ENCODE results near the gene ATF7IP. TPM values are rescaled to one million over a fixed set of nuclear protein-coding genes. Genes with fewer than 3 reads are reported as not detected.

The ATF7IP gene
- total RNA-seq = 19.1 and 27.2 TPM in 2 replicates

DNA sequence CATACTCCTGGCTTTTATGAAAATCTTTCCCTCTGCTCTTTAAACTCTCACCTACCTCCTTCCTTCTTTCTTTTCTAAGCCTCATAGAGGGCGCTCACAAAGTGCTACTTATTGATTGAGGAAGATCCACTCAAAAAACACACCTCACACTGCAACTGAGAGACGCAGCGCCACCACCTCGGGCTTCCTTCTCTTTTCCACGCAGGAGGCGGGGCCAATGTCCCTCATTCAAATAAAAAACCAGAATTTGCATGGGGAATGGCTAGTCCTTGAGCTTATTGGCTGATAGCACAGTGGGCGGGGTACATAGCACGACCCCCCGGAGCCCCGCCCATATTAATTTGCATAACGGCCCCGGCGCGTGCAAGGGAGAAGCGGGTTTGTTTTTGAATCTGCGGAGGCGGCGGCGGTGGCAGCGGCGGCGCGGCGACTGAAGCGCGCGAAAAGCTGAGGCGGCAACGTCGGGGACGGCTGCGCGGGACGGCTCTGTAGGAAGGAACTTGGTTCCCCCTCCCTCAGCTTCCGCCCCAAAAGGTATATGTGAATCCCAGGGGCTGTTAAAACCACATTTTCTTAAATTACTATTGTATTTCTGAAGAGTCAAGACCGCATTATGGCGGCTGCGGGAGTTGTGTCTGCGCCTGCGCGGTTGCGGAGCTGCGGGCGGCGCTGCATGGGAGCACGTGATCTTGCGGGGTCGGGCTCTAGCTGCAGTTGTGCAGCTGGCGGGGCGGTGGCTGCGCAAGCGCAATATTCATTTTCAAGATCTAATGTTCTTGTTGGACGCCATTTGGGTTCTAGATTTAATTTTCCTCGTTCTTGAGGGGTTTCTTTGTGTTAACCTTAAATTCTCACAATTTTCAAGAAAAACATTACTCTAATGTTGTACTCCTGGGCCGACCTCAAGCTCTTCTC, at the start of gene ATF7IP:
TSS of gene ATF7IP (plus strand) at position 389 of the 915 bp plus-strand sequence. CDS start 58,234 bp downstream, outside the sequence.

Other genes starting within 250 kb of the ATF7IP start
- gene PLBD1, start 202.2 kb downstream of the ATF7IP start, total RNA-seq = 0.86 and 1.7 TPM in 2 replicates